GM21737 (cell line): ENCODE data around the gene GPRASP1.
A peak's percentile ranks its signal among the peaks of the same experiment; 100 is the strongest.
"Not testable (repeated sequence)": the region's sequence is repeated elsewhere in the genome, so short reads cannot be mapped to it uniquely, and the experiment has no call there.

Experiments used
- ATAC-seq: cut with Tn5 transposase; IDR thresholded peaks from one replicate; pipeline ENCODE4 v1.9.1; 2021; ENCODE audit warnings: mild to moderate bottlenecking, moderate library complexity; ENCODE audit not compliant: unreplicated experiment

Gene GPRASP1

GRCh38 chrX:102651242-102652011, at the start of gene GPRASP1:
Gene GPRASP1 (plus strand): TSS chrX:102651483. CDS start chrX:102653914, 2,431 bp downstream.
- ATAC-seq, result no peak

GRCh38 chrX:102604327-102604726, 47.0 kb upstream of the GPRASP1 start:
- ATAC-seq, result no peak

GRCh38 chrX:102606115-102606514, 45.2 kb upstream of the GPRASP1 start:
- ATAC-seq, result no peak

- no peak for ATAC-seq
Measured at GRCh38 chrX:102610905-102611304, 40.4 kb upstream of the GPRASP1 start.

GRCh38 chrX:102624105-102624504, 27.2 kb upstream of the GPRASP1 start:
- no peak for ATAC-seq

GRCh38 chrX:102627640-102628039, 23.6 kb upstream of the GPRASP1 start:
- no peak for ATAC-seq

- no peak for ATAC-seq
Measured at GRCh38 chrX:102637561-102637960, 13.7 kb upstream of the GPRASP1 start.

GRCh38 chrX:102650903-102651241, 411 bp upstream of the GPRASP1 start:
- no peak for ATAC-seq

GRCh38 chrX:102652031-102652688, 877 bp downstream of the GPRASP1 start:
- no peak for ATAC-seq

GRCh38 chrX:102654696-102655095, 3.4 kb downstream of the GPRASP1 start:
- no peak for ATAC-seq

GRCh38 chrX:102658556-102658955, 7.3 kb downstream of the GPRASP1 start:
- no peak for ATAC-seq

GRCh38 chrX:102659790-102660757, 8.8 kb downstream of the GPRASP1 start:
- ATAC-seq, result peak; percentile 98

- ATAC-seq, result not testable (repeated sequence)
Measured at GRCh38 chrX:102663820-102664219, 12.5 kb downstream of the GPRASP1 start.

GRCh38 chrX:102667034-102667433, 15.8 kb downstream of the GPRASP1 start:
- not testable (repeated sequence) for ATAC-seq

GRCh38 chrX:102669526-102669925, 18.2 kb downstream of the GPRASP1 start:
- no peak for ATAC-seq

- no peak for ATAC-seq
Measured at GRCh38 chrX:102672856-102673255, 21.6 kb downstream of the GPRASP1 start.

- ATAC-seq, result not testable (repeated sequence)
Measured at GRCh38 chrX:102677479-102677878, 26.2 kb downstream of the GPRASP1 start.

- ATAC-seq, result no peak
Measured at GRCh38 chrX:102684772-102685520, 33.7 kb downstream of the GPRASP1 start.

- ATAC-seq, result no peak
Measured at GRCh38 chrX:102694749-102695148, 43.5 kb downstream of the GPRASP1 start.

- ATAC-seq, result no peak
Measured at GRCh38 chrX:102696306-102696705, 45.0 kb downstream of the GPRASP1 start.

- ATAC-seq, result no peak
Measured at GRCh38 chrX:102697494-102697893, 46.2 kb downstream of the GPRASP1 start.
